Stomach smooth muscle (tissue), 2 donors: ENCODE data around the gene DHDDS.
A peak's percentile ranks its signal among the peaks of the same experiment; 100 is the strongest.

Source experiments
- H3K27ac ChIP-seq: one replicate; pipeline ENCODE4 v1.7.0; 2013; ENCODE audit warnings: mild to moderate bottlenecking, low read length, inconsistent platforms
- H3K27me3 ChIP-seq, 2 donors: one replicate each; pipeline ENCODE4 v1.7.0; 2013; ENCODE audit warnings: low read length in 2 of 2; ENCODE audit not compliant: insufficient read depth in 2 of 2, control insufficient read depth in 1 of 2
- H3K36me3 ChIP-seq, 2 donors: one replicate each; pipeline ENCODE4 v1.7.0; 2013; ENCODE audit warnings: low read length in 2 of 2; ENCODE audit not compliant: control insufficient read depth in 2 of 2, insufficient read depth in 2 of 2
- H3K4me1 ChIP-seq: one replicate; pipeline ENCODE4 v1.7.0; 2013; ENCODE audit warnings: low read length; ENCODE audit not compliant: control insufficient read depth, insufficient read depth
- H3K4me3 ChIP-seq, 2 donors: one replicate each; pipeline ENCODE4 v1.7.0; 2013; ENCODE audit warnings: low read length in 2 of 2
- H3K9ac ChIP-seq, 2 donors: one replicate each; pipeline ENCODE4 v1.7.0; 2013; ENCODE audit warnings: low read length in 2 of 2, mild to moderate bottlenecking in 1 of 2
- H3K9me3 ChIP-seq, 2 donors: one replicate each; pipeline ENCODE4 v1.7.0; 2013; ENCODE audit warnings: low read length in 2 of 2; ENCODE audit not compliant: control insufficient read depth in 2 of 2
- donor health status: healthy.
- donor health status: Pancreatic carcinoma.

The DHDDS gene

GRCh38 chr1:26459573-26460031 lies 27.5 kb downstream of the DHDDS start:
- H3K27ac ChIP-seq, result no peak overlapping the region
- H3K4me1 ChIP-seq, result no peaks in the 10 kb centered on the region
- no peaks in the 10 kb centered on the region for H3K9me3 ChIP-seq
- peaks cover 25 to 30% of the 10 kb centered on the region in 2 donors for H3K36me3 ChIP-seq
- no peak overlapping the region for H3K9ac ChIP-seq
- no peaks in the 10 kb centered on the region for H3K27me3 ChIP-seq
- no peak overlapping the region for H3K4me3 ChIP-seq

- H3K9me3 ChIP-seq, result no peaks in the 10 kb centered on the region
- no peak overlapping the region for H3K9ac ChIP-seq
- no peak overlapping the region for H3K27ac ChIP-seq
- H3K4me1 ChIP-seq, result peaks cover 18% of the 10 kb centered on the region
- H3K4me3 ChIP-seq, result no peak overlapping the region
- H3K36me3 ChIP-seq, result peaks cover 34 to 39% of the 10 kb centered on the region in 2 donors
- H3K27me3 ChIP-seq, result no peaks in the 10 kb centered on the region
Observed at GRCh38 chr1:26468911-26469310, 36.8 kb downstream of the DHDDS start.

- Histone ChIP-seq H3K9me3 (no peaks in the 10 kb centered on the region), H3K27me3 (no peaks in the 10 kb centered on the region), H3K9ac (no peak overlapping the region), H3K36me3 (peaks cover 37 to 42% of the 10 kb centered on the region in 2 donors), H3K4me3 (no peak overlapping the region), H3K27ac (no peak overlapping the region), H3K4me1 (peaks cover 23% of the 10 kb centered on the region)
Observed at GRCh38 chr1:26469558-26469957, 37.4 kb downstream of the DHDDS start.

DNA sequence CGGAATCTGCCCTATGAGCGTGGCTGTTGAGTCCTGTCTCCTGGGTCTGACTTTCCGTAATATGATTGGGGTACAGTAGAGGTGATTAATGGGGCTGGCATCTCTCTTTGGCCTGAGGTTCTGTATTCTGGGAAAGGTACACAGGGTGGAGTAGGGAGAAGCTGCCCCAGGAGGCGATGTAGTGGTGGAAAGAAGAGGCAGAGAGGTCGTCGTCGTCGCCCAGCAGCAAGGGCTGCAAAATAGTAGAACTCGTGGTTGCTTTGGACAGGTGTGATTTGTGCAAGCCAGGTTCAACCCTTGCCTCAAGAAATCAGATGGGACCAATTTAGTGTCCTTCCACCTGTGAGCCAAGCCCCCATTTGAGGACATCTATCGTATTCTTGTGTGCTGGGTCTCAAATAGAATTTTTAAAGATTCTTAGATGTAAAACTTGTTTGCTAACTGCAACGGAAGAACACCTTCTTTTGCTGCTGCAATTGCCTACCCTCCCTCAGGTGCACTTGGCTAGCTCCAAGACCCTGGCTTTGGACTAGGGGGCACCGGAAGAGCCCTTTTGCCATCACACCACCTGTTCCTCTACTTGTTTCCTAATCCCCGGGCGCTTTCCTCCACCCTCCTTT lies 38.9 kb downstream of the DHDDS start:
- Histone ChIP-seq H3K27me3 (no peaks in the 10 kb centered on the region), H3K27ac (no peak overlapping the region), H3K4me3 (peak overlapping the region in 1 of 2 donors; percentile 80), H3K36me3 (peaks cover 28 to 34% of the 10 kb centered on the region in 2 donors), H3K9me3 (no peaks in the 10 kb centered on the region), H3K9ac (peak overlapping the region in 1 of 2 donors; percentile 86), H3K4me1 (peaks cover 23% of the 10 kb centered on the region)

DNA sequence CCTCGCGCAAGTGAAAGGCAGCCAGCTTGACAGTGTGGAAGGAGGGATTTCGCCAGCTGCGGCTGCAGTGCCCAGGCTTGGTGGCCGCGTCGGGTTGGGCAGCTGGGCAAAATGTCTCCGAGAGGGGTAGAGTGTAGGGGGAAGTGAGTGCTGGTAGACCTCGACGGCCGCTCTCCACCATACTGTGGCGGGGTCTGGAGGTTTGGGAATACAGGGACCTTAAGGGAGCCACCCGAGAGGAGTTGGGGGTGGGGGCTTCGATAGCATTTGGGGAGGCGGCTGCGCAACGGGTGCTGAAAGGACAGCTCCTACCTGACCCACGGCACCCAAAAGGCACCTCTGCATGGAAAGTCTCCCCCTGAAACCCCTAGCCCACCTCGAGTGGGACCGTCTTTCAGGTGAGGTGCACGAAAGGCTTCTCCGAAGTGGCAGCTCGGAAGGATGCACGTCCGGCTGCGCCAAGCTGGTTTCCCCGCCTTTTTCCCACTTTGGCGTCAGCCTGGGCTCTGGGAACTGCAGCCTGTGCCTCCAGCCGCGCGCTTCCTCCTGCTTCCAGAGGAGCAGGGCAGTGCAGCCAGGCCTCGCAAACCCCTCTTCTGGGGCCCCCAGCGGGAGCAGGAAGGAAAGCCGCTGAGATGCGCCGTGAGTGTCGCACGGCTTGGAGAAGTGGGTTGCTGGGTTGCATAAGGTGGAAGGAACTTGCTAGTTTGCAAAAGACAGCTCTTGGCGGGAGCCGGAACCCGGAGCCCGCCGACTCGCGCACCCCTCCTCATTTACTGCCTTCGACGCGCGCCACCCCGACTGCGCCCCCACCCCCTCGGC lies 39.6 kb downstream of the DHDDS start:
- Histone ChIP-seq H3K9me3 (no peaks in the 10 kb centered on the region), H3K27me3 (no peaks in the 10 kb centered on the region), H3K36me3 (peaks cover 28 to 33% of the 10 kb centered on the region in 2 donors), H3K4me1 (peaks cover 23% of the 10 kb centered on the region), H3K4me3 (peak overlapping the region; percentile 80 to 84), H3K9ac (peak overlapping the region; percentile 29 to 86), H3K27ac (peak overlapping the region; percentile 98)

DNA sequence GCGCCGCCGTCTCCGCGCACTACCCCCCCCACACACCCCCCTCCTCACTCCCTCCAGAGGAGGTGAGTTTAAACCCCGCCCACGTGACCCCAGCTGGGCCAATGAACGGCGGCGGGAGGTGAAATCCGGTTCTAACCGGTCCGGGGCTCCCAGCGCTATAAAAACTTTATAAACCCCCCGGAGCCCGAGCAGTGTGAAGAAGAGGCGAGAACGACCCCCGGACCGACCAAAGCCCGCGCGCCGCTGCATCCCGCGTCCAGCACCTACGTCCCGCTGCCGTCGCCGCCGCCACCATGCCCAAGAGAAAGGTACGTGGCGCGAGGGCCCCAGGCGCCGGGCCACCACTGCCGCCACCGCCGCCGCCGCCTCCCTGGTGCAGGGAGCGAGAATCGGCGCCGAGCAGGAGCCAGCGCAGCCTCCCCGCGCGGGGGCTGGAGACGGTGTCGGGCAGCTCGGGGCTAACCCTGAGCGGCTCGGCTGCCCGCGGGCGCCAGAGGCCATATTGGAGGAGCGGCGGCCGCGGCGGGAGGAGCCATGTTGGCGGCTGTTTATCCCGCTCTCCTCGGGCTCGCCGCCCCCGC lies 40.3 kb downstream of the DHDDS start, which contains the start of gene HMGN2:
Gene HMGN2 (plus strand): TSS at position 121 of the 581 bp plus-strand sequence. CDS start 173 bp downstream, at position 294.
- H3K4me3 ChIP-seq, result peak within 1 kb of the TSS; percentile 80 to 84
- peak within 1 kb of the TSS; percentile 84 to 86 for H3K9ac ChIP-seq
- H3K36me3 ChIP-seq, result peaks cover 25 to 33% of the 10 kb centered on the region in 2 donors
- no peaks in the 10 kb centered on the region for H3K27me3 ChIP-seq
- H3K27ac ChIP-seq, result peak within 1 kb of the TSS; percentile 98
- H3K4me1 ChIP-seq, result peaks cover 23% of the 10 kb centered on the region
- H3K9me3 ChIP-seq, result no peaks in the 10 kb centered on the region

DNA sequence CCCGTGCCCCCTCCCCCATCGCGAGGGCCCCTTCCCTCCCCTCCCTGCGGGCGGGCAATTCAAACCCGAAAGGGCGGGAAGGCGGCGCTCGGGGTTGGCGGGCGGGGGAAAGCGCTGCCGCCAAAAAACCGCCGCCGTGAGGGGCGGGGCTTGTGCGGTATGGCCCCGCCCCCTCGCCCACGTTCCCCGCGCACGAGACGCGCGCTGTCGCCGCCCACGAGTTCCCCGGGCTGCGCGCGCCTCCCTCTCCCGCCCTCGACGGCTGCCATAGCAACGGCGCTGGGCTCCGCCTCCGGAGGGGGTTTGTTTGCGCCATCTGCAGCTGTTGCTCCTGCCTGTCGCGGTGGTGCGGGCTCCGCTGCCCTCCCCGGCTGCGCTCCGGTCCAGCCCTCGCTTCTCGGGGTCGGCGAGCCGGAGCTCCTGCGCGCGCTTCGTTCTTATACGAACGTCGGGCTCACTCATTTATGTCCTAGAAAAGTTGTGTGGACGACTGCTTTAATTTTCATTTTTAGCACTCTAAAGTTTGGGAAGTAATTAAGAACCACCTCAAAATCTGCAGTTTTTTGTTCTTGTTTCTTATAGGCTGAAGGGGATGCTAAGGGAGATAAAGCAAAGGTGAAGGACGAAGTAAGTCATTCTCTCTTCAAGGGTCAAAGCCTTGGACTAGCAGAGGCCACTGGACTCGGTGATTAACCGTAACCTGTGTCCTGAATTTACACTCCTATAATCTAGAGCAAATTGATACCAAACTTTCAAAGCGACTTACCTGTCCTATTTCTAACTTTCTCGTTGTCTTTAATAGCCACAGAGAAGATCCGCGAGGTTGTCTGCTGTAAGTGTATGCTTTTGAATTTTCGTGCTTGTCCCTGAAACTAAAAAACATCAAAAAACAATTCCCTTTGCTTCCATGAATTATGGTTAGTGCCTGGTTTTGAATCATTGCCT lies 41.1 kb downstream of the DHDDS start:
- H3K27me3 ChIP-seq, result no peaks in the 10 kb centered on the region
- H3K4me1 ChIP-seq, result peaks cover 23% of the 10 kb centered on the region
- peaks cover 28 to 33% of the 10 kb centered on the region in 2 donors for H3K36me3 ChIP-seq
- H3K4me3 ChIP-seq, result peak overlapping the region; percentile 80 to 82
- no peaks in the 10 kb centered on the region for H3K9me3 ChIP-seq
- peak overlapping the region; percentile 51 to 86 for H3K9ac ChIP-seq
- peak overlapping the region; percentile 98 for H3K27ac ChIP-seq

DNA sequence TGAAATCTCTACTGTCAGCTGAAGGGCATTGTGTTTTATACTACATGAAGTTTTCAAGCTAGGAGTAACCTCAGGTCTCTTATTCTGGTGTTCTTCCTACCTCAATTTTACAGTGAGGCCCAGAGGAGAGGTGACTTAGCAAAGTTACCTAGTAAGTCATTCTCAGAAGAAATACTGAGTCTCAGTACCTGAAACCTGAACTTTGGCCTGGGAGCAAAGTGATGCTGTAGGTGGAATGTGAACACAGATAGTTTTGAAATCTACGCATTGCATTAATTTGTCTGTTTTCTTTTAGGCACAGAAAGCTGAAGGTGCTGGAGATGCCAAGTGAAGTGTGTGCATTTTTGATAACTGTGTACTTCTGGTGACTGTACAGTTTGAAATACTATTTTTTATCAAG lies 42.7 kb downstream of the DHDDS start:
- H3K4me3 ChIP-seq, result no peak overlapping the region
- H3K27me3 ChIP-seq, result no peaks in the 10 kb centered on the region
- H3K4me1 ChIP-seq, result peaks cover 23% of the 10 kb centered on the region
- no peak overlapping the region for H3K9ac ChIP-seq
- H3K27ac ChIP-seq, result no peak overlapping the region
- no peaks in the 10 kb centered on the region for H3K9me3 ChIP-seq
- peaks cover 25 to 28% of the 10 kb centered on the region in 2 donors for H3K36me3 ChIP-seq

- H3K36me3 ChIP-seq, result peaks cover 25 to 31% of the 10 kb centered on the region in 2 donors
- H3K4me3 ChIP-seq, result no peak overlapping the region
- H3K27me3 ChIP-seq, result no peaks in the 10 kb centered on the region
- no peak overlapping the region for H3K9ac ChIP-seq
- H3K27ac ChIP-seq, result no peak overlapping the region
- no peaks in the 10 kb centered on the region for H3K9me3 ChIP-seq
- peaks cover 19% of the 10 kb centered on the region for H3K4me1 ChIP-seq
Observed at GRCh38 chr1:26475989-26476388, 43.9 kb downstream of the DHDDS start.

DNA sequence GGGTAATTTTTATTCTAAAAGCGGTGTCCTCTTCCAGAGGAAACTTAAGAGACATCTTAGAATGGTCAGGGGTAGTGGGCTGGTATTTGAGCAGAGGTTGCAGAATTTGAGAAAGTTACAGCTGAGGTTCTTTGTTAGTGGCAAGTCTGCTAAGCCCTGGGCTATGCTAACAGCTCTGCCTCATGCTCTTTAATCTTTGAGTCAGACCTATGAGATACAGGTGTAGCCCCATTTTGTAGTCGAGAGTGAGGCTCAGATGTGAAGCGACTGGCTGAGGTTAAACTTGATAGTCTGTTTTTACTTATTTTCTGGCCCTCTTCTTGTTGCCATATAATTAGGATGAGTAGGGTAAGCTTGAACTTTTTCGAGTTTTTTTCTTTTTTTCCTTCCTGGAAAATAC lies 44.8 kb downstream of the DHDDS start:
- Histone ChIP-seq H3K36me3 (peaks cover 25 to 31% of the 10 kb centered on the region in 2 donors), H3K9me3 (no peaks in the 10 kb centered on the region), H3K4me1 (peaks cover 12% of the 10 kb centered on the region), H3K27me3 (no peaks in the 10 kb centered on the region), H3K9ac (no peak overlapping the region), H3K4me3 (no peak overlapping the region), H3K27ac (no peak overlapping the region)
